NK-92 (cell line): Measurements from ENCODE around the gene AK5.
"Not testable (repeated sequence)": the region's sequence is repeated elsewhere in the genome, so short reads cannot be mapped to it uniquely, and the experiment has no call there.

Source experiments
- DNase-seq: peaks from one replicate; lab custom pipeline; 2025; ENCODE audit not compliant: unreplicated experiment; lab: John Stamatoyannopoulos, UW

Gene AK5

GRCh38 chr1:77287535-77287934 is 5.7 kb downstream of the AK5 start:
- no peak for DNase-seq

- no peak for DNase-seq
Measured at GRCh38 chr1:77288275-77288674, 6.5 kb downstream of the AK5 start.

GRCh38 chr1:77290576-77290975 is 8.8 kb downstream of the AK5 start:
- no peak for DNase-seq

GRCh38 chr1:77292551-77292950 is 10.7 kb downstream of the AK5 start:
- no peak for DNase-seq

GRCh38 chr1:77300566-77300965 is 18.7 kb downstream of the AK5 start:
- no peak for DNase-seq

GRCh38 chr1:77303387-77303786 is 21.6 kb downstream of the AK5 start:
- no peak for DNase-seq

GRCh38 chr1:77308889-77309621 is 27.2 kb downstream of the AK5 start:
- DNase-seq, result no peak

- no peak for DNase-seq
Measured at GRCh38 chr1:77310924-77311323, 29.1 kb downstream of the AK5 start.

- DNase-seq, result not testable (repeated sequence)
Measured at GRCh38 chr1:77312364-77312763, 30.5 kb downstream of the AK5 start.

GRCh38 chr1:77313491-77313890 is 31.7 kb downstream of the AK5 start:
- DNase-seq, result no peak

- DNase-seq, result no peak
Measured at GRCh38 chr1:77316006-77316405, 34.2 kb downstream of the AK5 start.

GRCh38 chr1:77316966-77317365 is 35.1 kb downstream of the AK5 start:
- DNase-seq, result no peak

GRCh38 chr1:77319036-77319705 is 37.4 kb downstream of the AK5 start:
- DNase-seq, result no peak

- no peak for DNase-seq
Measured at GRCh38 chr1:77322061-77322900, 40.5 kb downstream of the AK5 start.

- no peak for DNase-seq
Measured at GRCh38 chr1:77333501-77333900, 51.7 kb downstream of the AK5 start.

GRCh38 chr1:77336729-77337128 is 54.9 kb downstream of the AK5 start:
- DNase-seq, result no peak

- no peak for DNase-seq
Measured at GRCh38 chr1:77339326-77339725, 57.5 kb downstream of the AK5 start.

GRCh38 chr1:77341195-77341594 is 59.4 kb downstream of the AK5 start:
- no peak for DNase-seq

- no peak for DNase-seq
Measured at GRCh38 chr1:77342745-77343144, 60.9 kb downstream of the AK5 start.

- DNase-seq, result no peak
Measured at GRCh38 chr1:77347646-77348045, 65.8 kb downstream of the AK5 start.

- DNase-seq, result no peak
Measured at GRCh38 chr1:77348549-77348948, 66.7 kb downstream of the AK5 start.

- no peak for DNase-seq
Measured at GRCh38 chr1:77349275-77349674, 67.5 kb downstream of the AK5 start.
